Activated CD4-positive, alpha-beta memory T cell treated with anti-CD3 and anti-CD28 coated beads, Interleukin-2, amount 10 ng/mL, durations not matched to agents 7 days and 5 days (primary cell): ENCODE results near the gene UBR2. TPM values are rescaled to one million over a fixed set of nuclear protein-coding genes. Genes with fewer than 3 reads are reported as not detected.
"Not testable (repeated sequence)": the region's sequence is repeated elsewhere in the genome, so short reads cannot be mapped to it uniquely, and the experiment has no call there.

Experiments used
- CTCF ChIA-PET: fragments of 350-600 bp; sonication (Branson Sonifier 250); formaldehyde crosslinking; loops from one replicate; lab custom pipeline; 2021; ENCODE audit warnings: antibody characterized with exemption, inconsistent platforms; lab: Charles Lee
- POLR2A ChIA-PET: fragments of 350-600 bp; sonication (Branson Sonifier 250); formaldehyde crosslinking; loops from one replicate; lab custom pipeline; 2021; ENCODE audit warnings: antibody characterized with exemption; lab: Charles Lee
- DNase-seq: peaks from one replicate; pipeline ENCODE4 v3.0.0-alpha.2; 2020
- H3K27ac Mint-ChIP-seq: one replicate; pipeline ENCODE4 v1.8.0; 2021; ENCODE audit warnings: mild to moderate bottlenecking, mixed read lengths
- H3K27me3 Mint-ChIP-seq: one replicate; pipeline ENCODE4 v1.8.0; 2021; ENCODE audit warnings: mixed read lengths
- H3K36me3 Mint-ChIP-seq: one replicate; pipeline ENCODE4 v1.8.0; 2021; ENCODE audit warnings: low read depth, mixed read lengths
- H3K4me1 Mint-ChIP-seq: one replicate; pipeline ENCODE4 v1.8.0; 2021; ENCODE audit warnings: mixed read lengths
- H3K4me3 Mint-ChIP-seq: one replicate; pipeline ENCODE4 v1.8.0; 2021; ENCODE audit warnings: mild to moderate bottlenecking, mixed read lengths
- H3K9me3 Mint-ChIP-seq: one replicate; pipeline ENCODE4 v1.8.0; 2021; ENCODE audit warnings: mixed read lengths
- total RNA-seq, 2 experiments: library from RNA; stranded (reverse); gene quantifications; one replicate each; pipeline ENCODE4 v1.2.3, GENCODE V29; 2021

The UBR2 gene
- total RNA-seq, 2 experiments from 2014 or later, result 34.0 to 36.2 TPM

- POLR2A ChIA-PET, result no interaction called here
- Mint-ChIP-seq H3K4me1 (peaks cover 7% of the 10 kb centered on the region), H3K36me3 (peaks cover 51% of the 10 kb centered on the region), H3K4me3 (no peak overlapping the region), H3K27ac (no peak overlapping the region), H3K9me3 (no peaks in the 10 kb centered on the region), H3K27me3 (no peaks in the 10 kb centered on the region)
- CTCF ChIA-PET, result no interaction called here
- no peak for DNase-seq
These were observed 64.8 kb downstream of the UBR2 start for GRCh38 chr6:42628604-42629003.

- CTCF ChIA-PET, result interaction anchor here (0.7 kb wide), 1 partner anchor 394 kb away, joined by 3 read pairs; no protein-coding TSS in a partner anchor
- no peak for DNase-seq
- H3K27ac Mint-ChIP-seq, result peak overlapping the region; percentile 66
- peaks cover 7% of the 10 kb centered on the region for H3K4me1 Mint-ChIP-seq
- POLR2A ChIA-PET, result interaction anchor here (0.7 to 1.9 kb wide), 2 partner anchors 10 to 66 kb away, joined by 4 to 5 read pairs; partner anchors contain the start of gene UBR2
- H3K4me3 Mint-ChIP-seq, result no peak overlapping the region
- H3K9me3 Mint-ChIP-seq, result no peaks in the 10 kb centered on the region
- no peaks in the 10 kb centered on the region for H3K27me3 Mint-ChIP-seq
- H3K36me3 Mint-ChIP-seq, result peaks cover 41% of the 10 kb centered on the region
These were observed 66.0 kb downstream of the UBR2 start for GRCh38 chr6:42629845-42630244.

DNA sequence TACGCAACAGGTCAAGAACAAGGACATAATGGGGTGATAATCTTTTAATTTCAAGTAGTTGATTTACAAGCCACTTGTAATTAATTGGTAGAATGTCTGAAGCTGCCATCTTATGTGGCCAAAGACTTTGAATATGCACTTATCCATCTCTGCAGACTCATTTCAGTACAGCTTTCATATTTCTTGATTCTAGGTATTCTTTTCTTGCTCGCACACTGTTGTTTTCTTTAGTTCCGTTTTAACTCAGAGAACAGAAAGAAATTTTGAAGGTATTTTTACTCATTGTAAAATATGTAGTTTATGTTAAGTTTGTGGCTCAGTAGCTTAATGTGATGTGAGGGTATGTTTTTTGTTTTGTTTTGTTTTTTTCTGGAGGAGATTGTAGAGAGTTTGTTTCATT, 73.9 kb downstream of the UBR2 start:
- peak overlapping the region; percentile 65 for H3K27ac Mint-ChIP-seq
- no peaks in the 10 kb centered on the region for H3K9me3 Mint-ChIP-seq
- POLR2A ChIA-PET, result interaction anchor here (0.6 to 1.4 kb wide), 2 partner anchors 74 to 226 kb away, joined by 3 read pairs; partner anchors contain the start of gene UBR2
- peak overlapping the region; percentile 33 for H3K4me3 Mint-ChIP-seq
- H3K36me3 Mint-ChIP-seq, result peaks cover 51% of the 10 kb centered on the region
- DNase-seq, result no peak
- CTCF ChIA-PET, result interaction anchor here (0.8 to 1.5 kb wide), 4 partner anchors 74 to 506 kb away, joined by 3 read pairs; partner anchors contain the start of gene UBR2
- peaks cover 26% of the 10 kb centered on the region for H3K4me1 Mint-ChIP-seq
- no peaks in the 10 kb centered on the region for H3K27me3 Mint-ChIP-seq

DNA sequence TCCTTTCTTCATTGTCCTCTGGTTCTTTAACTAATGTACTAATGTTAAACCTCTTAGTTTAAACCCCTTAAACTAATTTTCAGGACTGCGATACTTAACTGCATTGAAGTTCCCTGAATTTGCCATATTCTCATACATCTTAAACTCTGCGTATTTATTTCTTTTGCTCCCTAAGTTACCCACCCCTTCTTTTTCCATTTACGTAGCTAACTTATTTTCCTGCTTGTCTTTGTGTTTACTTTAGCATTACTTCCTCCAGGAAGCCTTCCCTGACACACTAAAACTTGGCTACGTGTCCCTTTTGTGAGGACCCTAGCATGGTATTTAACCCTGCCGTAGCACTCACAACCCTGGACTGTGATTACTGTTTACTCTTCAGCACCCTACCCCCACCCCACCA, 79.0 kb downstream of the UBR2 start:
- H3K4me3 Mint-ChIP-seq, result no peak overlapping the region
- H3K27me3 Mint-ChIP-seq, result no peaks in the 10 kb centered on the region
- no peaks in the 10 kb centered on the region for H3K9me3 Mint-ChIP-seq
- H3K27ac Mint-ChIP-seq, result no peak overlapping the region
- POLR2A ChIA-PET, result no interaction called here
- CTCF ChIA-PET, result interaction anchor here (1.4 kb wide), 1 partner anchor 19 kb away, joined by 3 read pairs; no protein-coding TSS in a partner anchor
- peaks cover 12% of the 10 kb centered on the region for H3K4me1 Mint-ChIP-seq
- H3K36me3 Mint-ChIP-seq, result peaks cover 39% of the 10 kb centered on the region
- no peak for DNase-seq

DNA sequence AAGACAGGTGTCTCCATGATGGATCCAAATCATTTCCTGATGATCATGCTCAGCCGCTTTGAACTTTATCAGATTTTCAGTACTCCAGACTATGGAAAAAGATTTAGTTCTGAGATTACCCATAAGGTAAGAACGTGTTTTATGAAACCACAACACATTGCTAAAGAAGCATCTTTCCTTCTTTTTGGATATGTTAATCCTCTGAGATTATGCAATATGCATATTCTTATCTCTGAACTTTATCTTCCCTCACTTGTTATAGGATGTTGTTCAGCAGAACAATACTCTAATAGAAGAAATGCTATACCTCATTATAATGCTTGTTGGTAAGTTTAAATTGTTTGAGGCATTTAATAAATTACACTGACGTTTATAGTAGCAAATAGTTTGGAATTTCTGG, 80.4 kb downstream of the UBR2 start:
- Mint-ChIP-seq H3K27me3 (no peaks in the 10 kb centered on the region), H3K36me3 (peaks cover 33% of the 10 kb centered on the region), H3K27ac (no peak overlapping the region), H3K4me1 (no peaks in the 10 kb centered on the region), H3K4me3 (no peak overlapping the region), H3K9me3 (no peaks in the 10 kb centered on the region)
- POLR2A ChIA-PET, result no interaction called here
- CTCF ChIA-PET, result interaction anchor here (1.4 kb wide), 1 partner anchor 17 kb away, joined by 3 read pairs; no protein-coding TSS in a partner anchor
- DNase-seq, result no peak

DNA sequence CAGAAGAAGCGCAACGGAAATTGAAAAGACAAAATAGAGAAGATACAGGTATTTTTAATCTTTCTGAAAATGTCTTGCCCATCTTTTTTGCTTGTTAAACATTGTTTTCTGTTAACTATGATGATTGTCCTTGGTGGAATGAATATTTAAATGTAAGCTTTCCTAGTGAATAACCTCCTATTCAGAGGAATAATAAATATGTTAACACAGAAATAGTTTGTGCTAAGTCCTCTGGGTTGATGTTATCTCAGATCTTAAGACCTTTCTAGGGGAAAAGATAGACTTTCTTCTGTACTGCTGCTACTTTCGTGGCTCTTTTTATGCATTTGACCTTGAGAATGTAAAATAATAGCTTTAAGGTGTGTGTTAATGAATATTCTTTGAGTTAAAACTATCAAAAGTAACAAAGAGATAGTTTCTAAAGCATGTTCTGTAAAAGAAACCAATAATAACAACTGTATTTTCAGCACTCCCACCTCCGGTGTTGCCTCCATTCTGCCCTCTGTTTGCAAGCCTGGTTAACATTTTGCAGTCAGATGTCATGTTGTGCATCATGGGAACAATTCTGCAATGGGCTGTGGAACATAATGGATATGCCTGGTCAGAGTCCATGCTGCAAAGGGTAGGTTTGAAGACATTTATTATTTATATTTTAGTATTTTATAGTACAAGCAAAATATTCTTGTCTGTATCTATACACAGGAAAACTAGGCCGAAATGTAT, 88.4 kb downstream of the UBR2 start:
- Mint-ChIP-seq H3K27ac (no peak overlapping the region), H3K27me3 (no peaks in the 10 kb centered on the region), H3K36me3 (peaks cover 44% of the 10 kb centered on the region), H3K4me1 (no peaks in the 10 kb centered on the region), H3K9me3 (no peaks in the 10 kb centered on the region), H3K4me3 (no peak overlapping the region)
- CTCF ChIA-PET, result no interaction called here
- POLR2A ChIA-PET, result no interaction called here
- no peak for DNase-seq

- ChIA-PET CTCF (interaction anchor here (1.2 to 1.5 kb wide), 2 partner anchors 11 to 73 kb away, joined by 3 to 4 read pairs; no protein-coding TSS in a partner anchor), POLR2A (interaction anchor here (1.3 kb wide), 1 partner anchor 92 kb away, joined by 3 read pairs; the partner anchor contains the start of gene TBCC)
- no peak for DNase-seq
- Mint-ChIP-seq H3K4me1 (no peaks in the 10 kb centered on the region), H3K4me3 (no peak overlapping the region), H3K27ac (no peak overlapping the region), H3K27me3 (no peaks in the 10 kb centered on the region), H3K9me3 (no peaks in the 10 kb centered on the region), H3K36me3 (peaks cover 48% of the 10 kb centered on the region)
These were observed 90.0 kb downstream of the UBR2 start for GRCh38 chr6:42653851-42654250.

GRCh38 chr6:42659806-42660205, 96.0 kb downstream of the UBR2 start:
- Mint-ChIP-seq H3K27me3 (no peaks in the 10 kb centered on the region), H3K9me3 (no peaks in the 10 kb centered on the region), H3K27ac (no peak overlapping the region), H3K4me3 (no peak overlapping the region), H3K4me1 (peaks cover 1% of the 10 kb centered on the region), H3K36me3 (peaks cover 52% of the 10 kb centered on the region)
- no peak for DNase-seq
- CTCF ChIA-PET, result interaction anchor here (0.6 to 1.9 kb wide), 2 partner anchors 67 to 250 kb away, joined by 3 to 10 read pairs; no protein-coding TSS in a partner anchor
- POLR2A ChIA-PET, result no interaction called here

DNA sequence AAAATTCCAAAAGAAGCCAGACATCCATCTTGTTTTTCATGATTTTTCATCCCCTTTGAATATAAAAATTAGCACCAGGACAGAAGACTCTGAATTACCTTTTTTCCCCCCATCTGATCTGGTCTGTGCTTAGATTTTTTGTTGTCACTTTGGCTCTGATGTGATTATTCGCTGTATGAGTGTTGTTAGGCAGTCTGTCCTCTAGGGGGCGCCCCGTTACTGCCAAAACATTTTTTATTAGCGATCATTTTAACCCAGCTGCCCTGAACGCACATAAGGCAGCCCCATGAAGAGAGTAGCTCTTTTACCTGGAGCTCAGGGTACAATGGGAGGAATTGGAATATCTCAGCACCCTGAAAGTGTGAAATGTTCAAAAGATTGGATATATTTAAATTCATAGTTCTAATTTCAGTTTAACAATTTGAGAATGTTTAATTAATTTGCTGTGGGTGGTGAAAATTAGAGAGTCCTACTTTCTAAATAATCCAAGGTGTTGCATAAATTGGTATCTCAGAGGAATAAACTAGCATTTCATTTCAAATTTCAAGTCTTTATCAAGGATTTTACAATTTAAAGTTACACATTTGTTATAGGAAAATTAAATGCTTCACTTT, 97.8 kb downstream of the UBR2 start:
- no peak overlapping the region for H3K27ac Mint-ChIP-seq
- no peak overlapping the region for H3K4me3 Mint-ChIP-seq
- ChIA-PET CTCF (interaction anchor here (0.6 to 4.6 kb wide), 24 partner anchors 9 to 231 kb away, joined by 3 to 79 read pairs (median 4); partner anchors contain the start of gene RPL7L1), POLR2A (interaction anchor here (1.2 to 2.9 kb wide), 3 partner anchors 65 to 218 kb away, joined by 5 to 16 read pairs (median 6); partner anchors contain the start of gene RPL7L1)
- H3K36me3 Mint-ChIP-seq, result peaks cover 58% of the 10 kb centered on the region
- no peaks in the 10 kb centered on the region for H3K27me3 Mint-ChIP-seq
- peaks cover 1% of the 10 kb centered on the region for H3K4me1 Mint-ChIP-seq
- no peaks in the 10 kb centered on the region for H3K9me3 Mint-ChIP-seq
- peak; percentile 86 for DNase-seq

- CTCF ChIA-PET, result interaction anchor here (1.0 to 4.6 kb wide), 7 partner anchors 9 to 236 kb away, joined by 3 to 79 read pairs (median 3); no protein-coding TSS in a partner anchor
- no peak overlapping the region for H3K27ac Mint-ChIP-seq
- no peak for DNase-seq
- POLR2A ChIA-PET, result interaction anchor here (1.0 to 1.6 kb wide), 4 partner anchors 17 to 226 kb away, joined by 3 to 4 read pairs (median 3); a partner anchor contains a TSS
- H3K36me3 Mint-ChIP-seq, result peaks cover 54% of the 10 kb centered on the region
- no peak overlapping the region for H3K4me3 Mint-ChIP-seq
- peaks cover 1% of the 10 kb centered on the region for H3K4me1 Mint-ChIP-seq
- H3K9me3 Mint-ChIP-seq, result no peaks in the 10 kb centered on the region
- no peaks in the 10 kb centered on the region for H3K27me3 Mint-ChIP-seq
These were observed 100.9 kb downstream of the UBR2 start for GRCh38 chr6:42664718-42665117.

- H3K4me3 Mint-ChIP-seq, DNase-seq, POLR2A ChIA-PET, H3K27ac Mint-ChIP-seq, H3K9me3 Mint-ChIP-seq, H3K27me3 Mint-ChIP-seq: not testable (repeated sequence)
- CTCF ChIA-PET, result interaction anchor here (0.8 to 1.0 kb wide), 2 partner anchors 10 to 13 kb away, joined by 3 to 4 read pairs; no protein-coding TSS in a partner anchor
- Mint-ChIP-seq H3K4me1 (peaks cover 14% of the 10 kb centered on the region), H3K36me3 (peaks cover 66% of the 10 kb centered on the region)
These were observed 110.5 kb downstream of the UBR2 start for GRCh38 chr6:42674368-42674767.

GRCh38 chr6:42674780-42675179, 111.0 kb downstream of the UBR2 start:
- ChIA-PET POLR2A (interaction anchor here (1.0 kb wide), 1 partner anchor 72 kb away, joined by 3 read pairs; the partner anchor contains the start of gene TBCC), CTCF (interaction anchor here (0.8 to 1.0 kb wide), 2 partner anchors 11 to 13 kb away, joined by 3 to 4 read pairs; no protein-coding TSS in a partner anchor)
- Mint-ChIP-seq H3K9me3 (no peaks in the 10 kb centered on the region), H3K4me3 (no peak overlapping the region), H3K36me3 (peaks cover 66% of the 10 kb centered on the region), H3K4me1 (peaks cover 14% of the 10 kb centered on the region), H3K27me3 (no peaks in the 10 kb centered on the region), H3K27ac (no peak overlapping the region)
- DNase-seq, result no peak
